GM23338 (cell line): ENCODE results near the gene EPHA6. TPM values are rescaled to one million over a fixed set of nuclear protein-coding genes. Genes with fewer than 3 reads are reported as not detected.

Experiments used
- ATAC-seq: fragments of 200-7000 bp; cut with Tn5 transposase; 3 replicates; pipeline ENCODE4 v1.9.1; 2020
- DNase-seq: peaks from one replicate; pipeline ENCODE4 v3.0.0-alpha.2; 2015; ENCODE audit warnings: low spot score
- H2AFZ ChIP-seq: fragments of 200-600 bp; sonication (generic); 2 replicates; pipeline ENCODE4 v1.8.0; 2016; ENCODE audit warnings: antibody characterized with exemption, mild to moderate bottlenecking, moderate library complexity
- H3F3A ChIP-seq: fragments of 200-600 bp; sonication (generic); replicated peaks from 2 replicates; pipeline ENCODE4 v1.8.0; 2017; ENCODE audit warnings: antibody characterized with exemption, mixed run types, low read depth
- H3K27ac ChIP-seq: fragments of 200-600 bp; sonication (generic); 2 replicates; pipeline ENCODE4 v1.6.1; 2016; ENCODE audit warnings: low read depth
- H3K27me3 ChIP-seq: fragments of 200-600 bp; sonication (generic); 2 replicates; pipeline ENCODE4 v1.8.0; 2016; ENCODE audit warnings: mild to moderate bottlenecking, mixed run types, moderate library complexity; ENCODE audit not compliant: insufficient read depth
- H3K36me3 ChIP-seq: fragments of 200-600 bp; sonication (generic); 2 replicates; pipeline ENCODE4 v1.8.0; 2016; ENCODE audit warnings: mild to moderate bottlenecking; ENCODE audit not compliant: insufficient read depth
- H3K4me1 ChIP-seq: fragments of 200-600 bp; sonication (generic); 2 replicates; pipeline ENCODE4 v1.8.0; 2016; ENCODE audit warnings: mild to moderate bottlenecking, moderate library complexity; ENCODE audit not compliant: insufficient read depth
- H3K4me2 ChIP-seq: fragments of 200-600 bp; sonication (generic); 2 replicates; pipeline ENCODE4 v1.7.1; 2017; ENCODE audit warnings: mixed run types
- H3K4me3 ChIP-seq: fragments of 200-600 bp; sonication (generic); 2 replicates; pipeline ENCODE4 v1.6.1; 2016; ENCODE audit warnings: mixed run types
- H3K79me2 ChIP-seq: fragments of 200-600 bp; sonication (generic); replicated peaks from 2 replicates; pipeline ENCODE4 v1.8.0; 2017; ENCODE audit warnings: mild to moderate bottlenecking; ENCODE audit not compliant: insufficient read depth
- H3K9me2 ChIP-seq: fragments of 200-600 bp; sonication (generic); 2 replicates; pipeline ENCODE4 v1.8.0; 2017; ENCODE audit not compliant: insufficient read depth
- H4K20me1 ChIP-seq: fragments of 200-600 bp; sonication (generic); replicated peaks from 2 replicates; pipeline ENCODE4 v1.8.0; 2017; ENCODE audit warnings: mild to moderate bottlenecking; ENCODE audit not compliant: insufficient read depth
- H3K27ac Mint-ChIP-seq: 2 replicates; pipeline ENCODE4 v1.8.0; 2020; ENCODE audit warnings: inconsistent platforms, mild to moderate bottlenecking, moderate library complexity, mixed read lengths
- H3K27me3 Mint-ChIP-seq: 3 replicates; pipeline ENCODE4 v1.8.0; 2022; ENCODE audit warnings: low read depth, mild to moderate bottlenecking, moderate library complexity, mixed read lengths, inconsistent platforms; ENCODE audit not compliant: insufficient read depth, poor library complexity
- H3K36me3 Mint-ChIP-seq: 3 replicates; pipeline ENCODE4 v1.8.0; 2021; ENCODE audit warnings: low read depth, mild to moderate bottlenecking, inconsistent platforms, moderate library complexity, mixed read lengths
- H3K4me1 Mint-ChIP-seq: 3 replicates; pipeline ENCODE4 v1.8.0; 2020; ENCODE audit warnings: mild to moderate bottlenecking, inconsistent platforms, mixed read lengths
- H3K4me3 Mint-ChIP-seq: 3 replicates; pipeline ENCODE4 v1.8.0; 2021; ENCODE audit warnings: moderate library complexity, mild to moderate bottlenecking, inconsistent platforms, mixed read lengths
- H3K9me3 Mint-ChIP-seq: 3 replicates; pipeline ENCODE4 v1.8.0; 2020; ENCODE audit warnings: moderate library complexity, mild to moderate bottlenecking, inconsistent platforms, mixed read lengths
- CTCF ChIP-seq, 2 experiments: fragments of 200-600 bp in 1 of 2; sonication (generic) in 1 of 2; conservative IDR thresholded peaks; 2 replicates each; pipeline versions ENCODE4 v1.5.1 to v1.6.1; 2016 to 2017; ENCODE audit warnings: antibody characterized with exemption in 2 of 2, low read depth in 2 of 2, mild to moderate bottlenecking in 2 of 2, moderate library complexity in 1 of 2
- ETS1 ChIP-seq: IDR thresholded peaks from 2 replicates; pipeline ENCODE4 v1.6.1; 2016; ENCODE audit warnings: antibody characterized with exemption
- EZH2 ChIP-seq: fragments of 200-600 bp; sonication (generic); IDR thresholded peaks from one replicate; pipeline ENCODE4 v1.8.0; 2017; ENCODE audit warnings: antibody characterized with exemption, mild to moderate bottlenecking, low read depth; ENCODE audit not compliant: unreplicated experiment
- EZH2phosphoT487 ChIP-seq: fragments of 200-600 bp; sonication (generic); IDR thresholded peaks from one replicate; pipeline ENCODE4 v1.8.1; 2018; ENCODE audit warnings: antibody characterized with exemption; ENCODE audit not compliant: unreplicated experiment
- JUNB ChIP-seq: IDR thresholded peaks from one replicate; pipeline ENCODE4 v1.6.1; 2016; ENCODE audit warnings: antibody characterized with exemption; ENCODE audit not compliant: unreplicated experiment
- NANOG ChIP-seq: IDR thresholded peaks from 2 replicates; pipeline ENCODE4 v1.6.1; 2016; ENCODE audit warnings: antibody characterized with exemption, borderline replicate concordance
- POLR2AphosphoS5 ChIP-seq: IDR thresholded peaks from 2 replicates; pipeline ENCODE4 v1.6.1; 2016; ENCODE audit warnings: antibody characterized with exemption, low read depth
- STAT1 ChIP-seq: IDR thresholded peaks from one replicate; pipeline ENCODE4 v1.6.1; 2016; ENCODE audit warnings: antibody characterized with exemption; ENCODE audit not compliant: unreplicated experiment
- ZNF114 ChIP-seq: fragments of 250-450 bp; sonication (Bioruptor Pico); IDR thresholded peaks from 2 replicates; pipeline ENCODE4 v1.5.0; 2020; ENCODE audit warnings: mild to moderate bottlenecking, moderate library complexity
- ZNF331 ChIP-seq: fragments of 250-450 bp; sonication (Bioruptor Pico); IDR thresholded peaks from 2 replicates; pipeline ENCODE4 v1.5.0; 2020; ENCODE audit warnings: low read depth, mild to moderate bottlenecking, moderate library complexity
- ZNF462 ChIP-seq: fragments of 250-450 bp; sonication (Bioruptor Pico); IDR thresholded peaks from 2 replicates; pipeline ENCODE4 v1.5.0; 2020; ENCODE audit warnings: mild to moderate bottlenecking, moderate library complexity
- polyA plus RNA-seq: library from polyadenylated mRNA; unstranded; fragments of >200 nt; fragmentation: Nextera tagmentation; extraction: Ambion mirVana; gene quantifications from 2 replicates; pipeline ENCODE4 v1.2.1, GENCODE V29; 2016
- total RNA-seq: library from RNA; depleted of rRNA; stranded (reverse); fragments of >200 nt; shearing (Covaris generic); gene quantifications from 2 replicates; pipeline ENCODE4 v1.2.3, GENCODE V29; 2014

The EPHA6 gene
- total and polyA plus RNA-seq, 2 experiments from 2014 or later: 0.37 to 2.6 TPM

GRCh38 chr3:97241417-97241816, 427.0 kb downstream of the EPHA6 start (continued):
- no peak for TF ChIP-seq CTCF (conservative IDR thresholded peaks at IDR 0.05; ENCODE audit: low read depth in 2 of 2)
- no peak for TF ChIP-seq EZH2
- no peak for TF ChIP-seq EZH2phosphoT487
- TF ChIP-seq ZNF114 (CRISPR knock-in tag): no peak
- TF ChIP-seq POLR2AphosphoS5: no peak
- no peak for TF ChIP-seq ZNF331 (CRISPR knock-in tag)
- no peak for TF ChIP-seq JUNB
- no peak for TF ChIP-seq STAT1

- Mint-ChIP-seq H3K27me3 (no peaks in the 10 kb centered on the region), H3K4me3 (no peak overlapping the region), H3K36me3 (no peaks in the 10 kb centered on the region), H3K27ac (no peak overlapping the region), H3K4me1 (no peaks in the 10 kb centered on the region), H3K9me3 (no peaks in the 10 kb centered on the region)
- Histone ChIP-seq H3K27ac (no peak overlapping the region), H3K4me2 (no peak overlapping the region), H3F3A (no peaks in the 10 kb centered on the region), H3K9me2 (no peaks in the 10 kb centered on the region), H4K20me1 (no peaks in the 10 kb centered on the region), H3K4me1 (no peaks in the 10 kb centered on the region), H2AFZ (no peak overlapping the region; the same call in 1 of the 2 replicates), H3K27me3 (no peaks in the 10 kb centered on the region), H3K36me3 (no peaks in the 10 kb centered on the region), H3K79me2 (no peaks in the 10 kb centered on the region), H3K4me3 (no peak overlapping the region)
- DNase-seq: no peak
- ATAC-seq: no peak
- TF ChIP-seq ETS1: no peak
- no peak for TF ChIP-seq JUNB
- TF ChIP-seq CTCF (conservative IDR thresholded peaks at IDR 0.05; ENCODE audit: low read depth in 2 of 2): no peak
- TF ChIP-seq NANOG: no peak
- no peak for TF ChIP-seq ZNF462 (CRISPR knock-in tag)
- no peak for TF ChIP-seq EZH2phosphoT487
Measured at GRCh38 chr3:97245201-97245910, 431.0 kb downstream of the EPHA6 start.
